HG02973 (cell line): ENCODE results near the gene OR4A16.

Experiments used
- ATAC-seq: cut with Tn5 transposase; IDR thresholded peaks from one replicate; pipeline ENCODE4 v1.9.1; 2021; ENCODE audit warnings: moderate library complexity; ENCODE audit not compliant: unreplicated experiment

OR4A16 gene

DNA sequence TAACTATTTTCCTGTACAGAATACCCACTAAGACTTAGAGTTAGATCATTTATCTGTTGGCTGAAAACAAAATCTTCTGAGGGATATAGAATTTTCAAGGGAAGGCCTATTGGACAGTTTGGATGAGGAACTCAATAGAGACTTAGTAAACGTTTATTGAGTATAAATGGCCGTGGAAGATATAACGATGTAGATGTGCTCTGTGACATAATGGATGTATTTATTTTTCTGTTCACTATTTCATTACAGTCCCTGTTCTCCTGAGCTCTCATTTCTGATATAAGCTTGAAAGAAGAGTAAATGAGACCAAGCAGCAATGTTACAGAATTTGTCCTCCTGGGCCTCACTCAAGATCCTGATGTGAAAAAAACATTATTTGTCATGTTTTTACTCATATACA is at the start of gene OR4A16:
TSS of gene OR4A16 (plus strand) at position 301 of the 400 bp plus-strand sequence. CDS start at position 301, 0 bp downstream.
- ATAC-seq, result no peak

DNA sequence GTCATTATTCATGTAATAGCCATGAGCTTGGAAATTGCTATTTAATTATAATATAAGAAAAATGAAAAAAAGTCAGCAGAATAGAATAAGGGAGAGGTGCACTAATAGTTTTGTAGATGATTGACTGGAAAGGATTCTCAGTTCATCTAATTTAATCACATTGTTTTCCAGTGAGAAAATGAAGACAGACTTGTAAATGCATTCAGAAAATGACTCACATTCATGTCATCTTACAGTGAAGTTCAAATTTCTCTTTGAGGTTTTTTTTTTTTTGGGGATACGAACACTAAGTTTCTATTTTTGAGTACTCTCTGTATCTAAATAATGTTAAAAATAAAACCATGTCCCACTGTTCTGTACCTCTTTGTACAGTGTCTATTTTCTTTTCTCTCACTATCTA is 18.5 kb upstream of the OR4A16 start:
- ATAC-seq, result no peak

DNA sequence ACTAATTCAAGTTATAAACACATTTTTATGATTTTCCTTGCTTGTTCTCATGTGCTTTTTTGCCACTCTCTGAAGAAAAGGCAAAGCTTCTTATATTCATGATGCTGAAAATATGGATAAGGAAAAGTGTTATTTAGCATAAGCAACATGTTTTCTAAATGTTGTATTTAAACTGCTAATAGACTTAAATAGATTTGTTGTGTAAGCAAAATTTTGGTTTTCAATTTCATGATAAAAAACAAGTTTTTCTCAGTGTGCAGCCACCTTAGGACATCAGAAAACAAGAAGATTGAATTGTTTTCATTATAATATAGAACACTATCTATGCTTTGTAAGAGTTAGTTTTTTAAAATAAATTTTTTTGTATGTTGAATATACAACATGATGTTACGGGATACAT is 2.3 kb downstream of the OR4A16 start:
- ATAC-seq, result no peak

DNA sequence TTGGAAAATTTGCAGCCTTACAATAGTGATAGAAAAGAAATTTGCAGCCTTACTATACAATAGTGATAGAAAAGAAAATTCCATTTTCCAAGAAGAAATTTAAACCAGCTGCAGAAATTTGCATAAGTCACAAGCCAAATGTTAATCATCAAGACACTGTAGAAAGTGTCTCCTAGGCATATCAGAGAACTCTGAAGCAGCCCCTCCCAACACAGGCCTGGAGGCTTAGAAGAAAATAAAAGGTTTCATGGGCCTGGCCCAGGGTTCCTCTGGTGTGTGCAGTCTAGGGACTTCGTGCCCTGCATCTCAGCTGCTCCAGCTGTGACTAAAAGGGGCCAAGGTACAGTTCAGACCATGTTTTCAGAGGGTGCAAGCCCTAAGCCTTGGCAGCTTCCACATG is 6.0 kb downstream of the OR4A16 start:
- ATAC-seq, result no peak

DNA sequence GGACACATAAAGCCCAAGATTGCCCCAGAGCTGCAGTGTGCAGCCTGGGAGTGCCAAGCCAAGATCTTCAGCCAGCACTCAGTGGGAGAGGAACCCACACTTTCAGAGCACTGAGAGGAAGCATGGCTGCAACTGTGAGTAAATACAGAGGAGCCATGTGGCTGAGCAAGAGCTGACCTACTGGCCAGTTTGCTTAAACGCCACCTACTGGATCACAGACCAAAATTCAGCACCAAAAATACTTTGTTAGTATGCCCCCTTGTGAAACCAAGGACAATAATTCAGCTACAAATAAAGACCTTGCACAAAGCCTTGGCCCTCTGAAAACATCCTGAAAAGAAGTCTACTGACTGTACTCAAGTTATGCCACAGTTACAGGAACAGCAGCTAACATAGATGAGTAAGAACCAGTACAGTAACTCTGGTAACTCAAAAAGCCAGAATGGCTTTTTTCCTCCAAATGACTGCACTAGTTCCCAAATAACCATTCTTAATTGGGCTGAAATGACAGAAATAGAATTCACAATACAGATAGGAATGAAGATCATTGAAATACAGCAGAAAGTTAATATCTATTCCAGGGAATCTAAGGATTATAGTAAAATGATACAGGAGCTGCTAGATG is 14.7 kb downstream of the OR4A16 start:
- ATAC-seq, result no peak

DNA sequence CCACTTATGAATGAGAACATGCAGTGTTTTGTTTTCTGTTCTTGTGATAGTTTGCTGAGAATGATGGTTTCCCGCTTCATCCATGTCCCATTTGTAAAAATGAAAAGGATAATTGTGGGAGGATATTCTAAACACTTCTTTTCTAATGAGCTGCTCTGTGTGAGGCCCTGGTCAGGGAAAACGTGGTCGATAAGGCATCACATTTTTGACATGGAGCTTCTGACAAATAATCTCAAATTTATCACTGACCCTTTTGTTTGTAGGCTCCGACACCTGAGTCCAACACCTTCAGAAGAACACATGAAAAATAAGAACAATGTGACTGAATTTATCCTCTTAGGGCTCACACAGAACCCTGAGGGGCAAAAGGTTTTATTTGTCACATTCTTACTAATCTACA is 24.7 kb downstream of the OR4A16 start, which contains the start of gene OR4A15:
TSS of gene OR4A15 (plus strand) at position 301 of the 400 bp plus-strand sequence. CDS start at position 301, 0 bp downstream.
- ATAC-seq, result no peak
